ENCODE data around the gene EGR2. TPM values are rescaled to one million over a fixed set of nuclear protein-coding genes. Genes with fewer than 3 reads are reported as not detected.

The EGR2 gene
- total RNA-seq, 1 experiment from 2014 or later = 0.92 TPM

DNA sequence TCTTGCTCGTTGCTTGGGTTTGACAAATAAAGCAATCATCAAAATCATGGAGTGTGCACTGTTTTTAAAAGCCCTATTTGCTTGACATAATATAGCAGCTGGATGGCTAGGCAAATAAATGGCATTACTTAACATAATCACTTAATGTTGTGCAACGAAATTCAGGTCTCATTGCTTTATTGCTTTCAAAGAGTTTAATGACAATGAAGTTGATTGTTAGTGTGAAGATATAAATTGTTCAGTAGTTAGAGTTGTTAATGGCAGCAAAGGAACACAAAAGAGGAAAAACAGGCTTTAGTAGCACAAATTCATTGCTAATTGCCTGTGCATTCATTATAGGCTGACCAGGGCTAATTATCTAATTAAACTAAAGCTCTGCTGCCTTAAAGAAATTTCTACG lies 19.3 kb downstream of the EGR2 start:
- TF ChIP-seq GTF2I (CRISPR knock-in tag; conservative IDR thresholded peaks at IDR 0.05) (no peak), CREM (CRISPR knock-in tag; IDR thresholded peaks at IDR 0.05) (no peak), MYBL2 (CRISPR knock-in tag; IDR thresholded peaks at IDR 0.05) (no peak), ZNF416 (CRISPR knock-in tag; IDR thresholded peaks at IDR 0.05) (no peak), ZNF423 (CRISPR knock-in tag; IDR thresholded peaks at IDR 0.05) (no peak), GRHL2 (CRISPR knock-in tag; IDR thresholded peaks at IDR 0.05; ENCODE audit: insufficient replicate concordance, severe bottlenecking) (no peak), AR (CRISPR knock-in tag; IDR thresholded peaks at IDR 0.05) (no peak)
- TF ChIP-seq, protein P1, sequence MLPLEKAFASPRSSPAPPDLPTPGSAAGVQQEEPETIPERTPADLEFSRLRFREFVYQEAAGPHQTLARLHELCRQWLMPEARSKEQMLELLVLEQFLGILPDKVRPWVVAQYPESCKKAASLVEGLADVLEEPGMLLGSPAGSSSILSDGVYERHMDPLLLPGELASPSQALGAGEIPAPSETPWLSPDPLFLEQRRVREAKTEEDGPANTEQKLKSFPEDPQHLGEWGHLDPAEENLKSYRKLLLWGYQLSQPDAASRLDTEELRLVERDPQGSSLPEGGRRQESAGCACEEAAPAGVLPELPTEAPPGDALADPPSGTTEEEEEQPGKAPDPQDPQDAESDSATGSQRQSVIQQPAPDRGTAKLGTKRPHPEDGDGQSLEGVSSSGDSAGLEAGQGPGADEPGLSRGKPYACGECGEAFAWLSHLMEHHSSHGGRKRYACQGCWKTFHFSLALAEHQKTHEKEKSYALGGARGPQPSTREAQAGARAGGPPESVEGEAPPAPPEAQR (CRISPR knock-in tag; IDR thresholded peaks at IDR 0.05) = no peak
- TF ChIP-seq, protein P2, sequence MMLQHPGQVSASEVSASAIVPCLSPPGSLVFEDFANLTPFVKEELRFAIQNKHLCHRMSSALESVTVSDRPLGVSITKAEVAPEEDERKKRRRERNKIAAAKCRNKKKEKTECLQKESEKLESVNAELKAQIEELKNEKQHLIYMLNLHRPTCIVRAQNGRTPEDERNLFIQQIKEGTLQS (CRISPR knock-in tag; conservative IDR thresholded peaks at IDR 0.05) = no peak
- TF ChIP-seq, protein P3, sequence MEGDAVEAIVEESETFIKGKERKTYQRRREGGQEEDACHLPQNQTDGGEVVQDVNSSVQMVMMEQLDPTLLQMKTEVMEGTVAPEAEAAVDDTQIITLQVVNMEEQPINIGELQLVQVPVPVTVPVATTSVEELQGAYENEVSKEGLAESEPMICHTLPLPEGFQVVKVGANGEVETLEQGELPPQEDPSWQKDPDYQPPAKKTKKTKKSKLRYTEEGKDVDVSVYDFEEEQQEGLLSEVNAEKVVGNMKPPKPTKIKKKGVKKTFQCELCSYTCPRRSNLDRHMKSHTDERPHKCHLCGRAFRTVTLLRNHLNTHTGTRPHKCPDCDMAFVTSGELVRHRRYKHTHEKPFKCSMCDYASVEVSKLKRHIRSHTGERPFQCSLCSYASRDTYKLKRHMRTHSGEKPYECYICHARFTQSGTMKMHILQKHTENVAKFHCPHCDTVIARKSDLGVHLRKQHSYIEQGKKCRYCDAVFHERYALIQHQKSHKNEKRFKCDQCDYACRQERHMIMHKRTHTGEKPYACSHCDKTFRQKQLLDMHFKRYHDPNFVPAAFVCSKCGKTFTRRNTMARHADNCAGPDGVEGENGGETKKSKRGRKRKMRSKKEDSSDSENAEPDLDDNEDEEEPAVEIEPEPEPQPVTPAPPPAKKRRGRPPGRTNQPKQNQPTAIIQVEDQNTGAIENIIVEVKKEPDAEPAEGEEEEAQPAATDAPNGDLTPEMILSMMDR (IDR thresholded peaks at IDR 0.05) = no peak
- TF ChIP-seq, protein P4, sequence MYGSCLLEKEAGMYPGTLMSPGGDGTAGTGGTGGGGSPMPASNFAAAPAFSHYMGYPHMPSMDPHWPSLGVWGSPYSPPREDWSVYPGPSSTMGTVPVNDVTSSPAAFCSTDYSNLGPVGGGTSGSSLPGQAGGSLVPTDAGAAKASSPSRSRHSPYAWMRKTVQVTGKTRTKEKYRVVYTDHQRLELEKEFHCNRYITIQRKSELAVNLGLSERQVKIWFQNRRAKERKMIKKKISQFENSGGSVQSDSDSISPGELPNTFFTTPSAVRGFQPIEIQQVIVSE (CRISPR knock-in tag; IDR thresholded peaks at IDR 0.05; ENCODE audit: borderline replicate concordance) = no peak
- TF ChIP-seq, protein P5, sequence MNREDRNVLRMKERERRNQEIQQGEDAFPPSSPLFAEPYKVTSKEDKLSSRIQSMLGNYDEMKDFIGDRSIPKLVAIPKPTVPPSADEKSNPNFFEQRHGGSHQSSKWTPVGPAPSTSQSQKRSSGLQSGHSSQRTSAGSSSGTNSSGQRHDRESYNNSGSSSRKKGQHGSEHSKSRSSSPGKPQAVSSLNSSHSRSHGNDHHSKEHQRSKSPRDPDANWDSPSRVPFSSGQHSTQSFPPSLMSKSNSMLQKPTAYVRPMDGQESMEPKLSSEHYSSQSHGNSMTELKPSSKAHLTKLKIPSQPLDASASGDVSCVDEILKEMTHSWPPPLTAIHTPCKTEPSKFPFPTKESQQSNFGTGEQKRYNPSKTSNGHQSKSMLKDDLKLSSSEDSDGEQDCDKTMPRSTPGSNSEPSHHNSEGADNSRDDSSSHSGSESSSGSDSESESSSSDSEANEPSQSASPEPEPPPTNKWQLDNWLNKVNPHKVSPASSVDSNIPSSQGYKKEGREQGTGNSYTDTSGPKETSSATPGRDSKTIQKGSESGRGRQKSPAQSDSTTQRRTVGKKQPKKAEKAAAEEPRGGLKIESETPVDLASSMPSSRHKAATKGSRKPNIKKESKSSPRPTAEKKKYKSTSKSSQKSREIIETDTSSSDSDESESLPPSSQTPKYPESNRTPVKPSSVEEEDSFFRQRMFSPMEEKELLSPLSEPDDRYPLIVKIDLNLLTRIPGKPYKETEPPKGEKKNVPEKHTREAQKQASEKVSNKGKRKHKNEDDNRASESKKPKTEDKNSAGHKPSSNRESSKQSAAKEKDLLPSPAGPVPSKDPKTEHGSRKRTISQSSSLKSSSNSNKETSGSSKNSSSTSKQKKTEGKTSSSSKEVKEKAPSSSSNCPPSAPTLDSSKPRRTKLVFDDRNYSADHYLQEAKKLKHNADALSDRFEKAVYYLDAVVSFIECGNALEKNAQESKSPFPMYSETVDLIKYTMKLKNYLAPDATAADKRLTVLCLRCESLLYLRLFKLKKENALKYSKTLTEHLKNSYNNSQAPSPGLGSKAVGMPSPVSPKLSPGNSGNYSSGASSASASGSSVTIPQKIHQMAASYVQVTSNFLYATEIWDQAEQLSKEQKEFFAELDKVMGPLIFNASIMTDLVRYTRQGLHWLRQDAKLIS (CRISPR knock-in tag; IDR thresholded peaks at IDR 0.05; ENCODE audit: borderline replicate concordance) = no peak
- Mint-ChIP-seq H3K27ac (no peak overlapping the region), H3K36me3 (no peaks in the 10 kb centered on the region), H3K27me3 (ENCODE audit: low read depth) (no peaks in the 10 kb centered on the region; the same call in 1 of the 2 replicates), H3K4me3 (no peak overlapping the region), H3K9me3 (no peaks in the 10 kb centered on the region), H3K4me1 (peaks cover 31% of the 10 kb centered on the region)
- DNase-seq (ENCODE audit: low spot score) = no peak
- ChIA-PET POLR2A (no interaction called here), CTCF (no interaction called here)
- no peak for ATAC-seq

DNA sequence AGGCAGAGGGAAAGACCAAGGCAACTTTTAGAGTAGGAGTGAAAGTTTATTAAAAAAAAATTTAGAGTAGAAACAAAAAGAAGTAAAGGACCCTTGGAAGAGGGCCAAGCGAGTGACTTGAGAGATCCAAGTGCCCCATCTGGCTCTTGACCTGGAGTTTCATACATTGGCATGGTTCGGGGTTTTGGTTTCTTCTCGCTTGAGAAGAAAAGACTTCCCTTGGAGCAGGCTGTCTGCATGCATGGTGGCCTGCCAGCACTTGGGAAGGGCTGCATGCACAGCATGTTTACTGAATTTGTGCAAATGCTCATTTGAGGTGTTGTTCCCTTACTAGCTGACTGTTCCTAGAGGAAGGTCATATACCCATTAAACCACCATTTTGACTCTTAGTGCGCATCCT lies 20.4 kb downstream of the EGR2 start:
- Mint-ChIP-seq H3K4me3 (no peak overlapping the region), H3K27ac (no peak overlapping the region), H3K9me3 (no peaks in the 10 kb centered on the region), H3K27me3 (ENCODE audit: low read depth) (no peaks in the 10 kb centered on the region; the same call in 1 of the 2 replicates), H3K4me1 (peaks cover 28% of the 10 kb centered on the region), H3K36me3 (no peaks in the 10 kb centered on the region)
- CTCF ChIA-PET = no interaction called here
- ATAC-seq (no peak), DNase-seq (ENCODE audit: low spot score) (no peak)
- POLR2A ChIA-PET = no interaction called here
- no peak for TF ChIP-seq TCF7 (CRISPR knock-in tag; IDR thresholded peaks at IDR 0.05; ENCODE audit: low read depth)
- no peak for TF ChIP-seq IRF2 (CRISPR knock-in tag; IDR thresholded peaks at IDR 0.05; ENCODE audit: borderline replicate concordance, low read depth)
- TF ChIP-seq ZNF416 (CRISPR knock-in tag; IDR thresholded peaks at IDR 0.05) = no peak
- no peak for TF ChIP-seq CREB1 (CRISPR knock-in tag; IDR thresholded peaks at IDR 0.05)
- TF ChIP-seq ZNF232 (CRISPR knock-in tag; IDR thresholded peaks at IDR 0.05) = no peak
- TF ChIP-seq MLX (CRISPR knock-in tag; IDR thresholded peaks at IDR 0.05) = no peak
- TF ChIP-seq ELF4 (CRISPR knock-in tag; IDR thresholded peaks at IDR 0.05; ENCODE audit: low read depth) = no peak
- TF ChIP-seq NR2C2 (CRISPR knock-in tag; IDR thresholded peaks at IDR 0.05) = no peak
- no peak for TF ChIP-seq MYBL2 (CRISPR knock-in tag; IDR thresholded peaks at IDR 0.05)
- no peak for TF ChIP-seq NR1H2 (CRISPR knock-in tag; IDR thresholded peaks at IDR 0.05)
- no peak for TF ChIP-seq NR3C1 (CRISPR knock-in tag; conservative IDR thresholded peaks at IDR 0.05; ENCODE audit: low read depth)
- TF ChIP-seq, protein P6, sequence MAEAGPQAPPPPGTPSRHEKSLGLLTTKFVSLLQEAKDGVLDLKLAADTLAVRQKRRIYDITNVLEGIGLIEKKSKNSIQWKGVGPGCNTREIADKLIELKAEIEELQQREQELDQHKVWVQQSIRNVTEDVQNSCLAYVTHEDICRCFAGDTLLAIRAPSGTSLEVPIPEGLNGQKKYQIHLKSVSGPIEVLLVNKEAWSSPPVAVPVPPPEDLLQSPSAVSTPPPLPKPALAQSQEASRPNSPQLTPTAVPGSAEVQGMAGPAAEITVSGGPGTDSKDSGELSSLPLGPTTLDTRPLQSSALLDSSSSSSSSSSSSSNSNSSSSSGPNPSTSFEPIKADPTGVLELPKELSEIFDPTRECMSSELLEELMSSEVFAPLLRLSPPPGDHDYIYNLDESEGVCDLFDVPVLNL (CRISPR knock-in tag; IDR thresholded peaks at IDR 0.05; ENCODE audit: borderline replicate concordance, low read depth) = no peak
